Activated CD8-positive, alpha-beta memory T cell treated with anti-CD3 and anti-CD28 coated beads for 1 hour (primary cell): Measurements from ENCODE around the gene PXYLP1.

Experiments used
- DNase-seq, 2 donors: peaks; one replicate each; pipeline ENCODE4 v3.0.0-alpha.2; 2020; ENCODE audit warnings: low read depth in 1 of 2; ENCODE audit errors: extremely low read depth in 1 of 2

Gene PXYLP1

GRCh38 chr3:141228395-141228794 lies 3.2 kb upstream of the PXYLP1 start:
- DNase-seq = no peak

GRCh38 chr3:141229132-141229531 lies 2.5 kb upstream of the PXYLP1 start:
- DNase-seq = no peak

- no peak for DNase-seq
Observed at GRCh38 chr3:141230293-141230692, 1.3 kb upstream of the PXYLP1 start.

GRCh38 chr3:141231952-141232823 lies 563 bp downstream of the PXYLP1 start:
- DNase-seq = peak in 1 of 2 donors; percentile 8

GRCh38 chr3:141233457-141234161 lies 2.0 kb downstream of the PXYLP1 start:
- no peak for DNase-seq

- no peak for DNase-seq
Observed at GRCh38 chr3:141234283-141234682, 2.7 kb downstream of the PXYLP1 start.

GRCh38 chr3:141235661-141236171 lies 4.1 kb downstream of the PXYLP1 start:
- no peak for DNase-seq

- no peak for DNase-seq
Observed at GRCh38 chr3:141236361-141236760, 4.7 kb downstream of the PXYLP1 start.

GRCh38 chr3:141237701-141238521 lies 6.3 kb downstream of the PXYLP1 start:
- no peak for DNase-seq

- DNase-seq = no peak
Observed at GRCh38 chr3:141239511-141240281, 8.1 kb downstream of the PXYLP1 start.

GRCh38 chr3:141240286-141240685 lies 8.7 kb downstream of the PXYLP1 start:
- no peak for DNase-seq

GRCh38 chr3:141240687-141241615 lies 9.3 kb downstream of the PXYLP1 start:
- DNase-seq = no peak

- no peak for DNase-seq
Observed at GRCh38 chr3:141241616-141242376, 10.2 kb downstream of the PXYLP1 start.

- DNase-seq = no peak
Observed at GRCh38 chr3:141242377-141243092, 10.9 kb downstream of the PXYLP1 start.

- DNase-seq = peak; percentile 28 to 49
Observed at GRCh38 chr3:141243271-141243707, 11.7 kb downstream of the PXYLP1 start.

- no peak for DNase-seq
Observed at GRCh38 chr3:141246224-141246957, 14.8 kb downstream of the PXYLP1 start.

- DNase-seq = no peak
Observed at GRCh38 chr3:141246958-141247301, 15.3 kb downstream of the PXYLP1 start.
